ENCODE measurements around the gene APOE. TPM values are rescaled to one million over a fixed set of nuclear protein-coding genes. Genes with fewer than 3 reads are reported as not detected.
A peak's percentile ranks its signal among the peaks of the same experiment; 100 is the strongest.

The APOE gene
- total and polyA plus RNA-seq, 2 of the 13 experiments (the other 11 are each of a cell fraction or from before 2014, with no cell fraction given), result 1,328 to 1,470 TPM

- TF ChIP-seq ZNF512 (CRISPR knock-in tag; IDR thresholded peaks at IDR 0.05) (no peak), ZNF609 (CRISPR knock-in tag; IDR thresholded peaks at IDR 0.05; ENCODE audit: borderline replicate concordance) (no peak), IRF2 (CRISPR knock-in tag; IDR thresholded peaks at IDR 0.05) (peak; percentile 56; the same call in 1 of the 2 replicates), PAXIP1 (CRISPR knock-in tag; conservative IDR thresholded peaks at IDR 0.05) (peak; percentile 52), NKX3-1 (CRISPR knock-in tag; IDR thresholded peaks at IDR 0.05) (0 out of 2 replicates have a peak, but pooled peaks have one; percentile 36), ZNF605 (CRISPR knock-in tag; IDR thresholded peaks at IDR 0.05) (peak; percentile 74), USF2 (IDR thresholded peaks at IDR 0.05; ENCODE audit: low read depth, low read length) (0 out of 2 replicates have a peak, but pooled peaks have one; percentile 23), USF2 (CRISPR knock-in tag; IDR thresholded peaks at IDR 0.05; ENCODE audit: borderline replicate concordance) (no peak), ARID5B (CRISPR knock-in tag; IDR thresholded peaks at IDR 0.05) (no peak)
These were observed 49.3 kb downstream of the APOE start, which contains the start of gene CLPTM1 (continued) for GRCh38 chr19:44954649-44955504.

Measured in HepG2 (cell line).